ENCODE measurements around the gene SLC6A9. TPM values are rescaled to one million over a fixed set of nuclear protein-coding genes. Genes with fewer than 3 reads are reported as not detected.

Gene SLC6A9
- total RNA-seq, 2 donors from 2014 or later, result 4.6 to 5.6 TPM

GRCh38 chr1:43951021-43951985 lies 80.0 kb downstream of the SLC6A9 start:
- H3K36me3 ChIP-seq, result no peaks in the 10 kb centered on the region
- no peak overlapping the region for H3K4me3 ChIP-seq
- WGBS, result 82% methylated on average over 4 of the region's 4 CpGs
- H3K27me3 ChIP-seq (replicated peaks; ENCODE audit: insufficient read depth), result no peaks in the 10 kb centered on the region
- DNase-seq (ENCODE audit: low spot score), result no peak
- intact Hi-C loops (cut with DNase I), result no loop called here
- no peaks in the 10 kb centered on the region for H3K9me3 ChIP-seq
- no peak overlapping the region for H3K27ac ChIP-seq
- H3K4me1 ChIP-seq (replicated peaks), result peaks cover 15% of the 10 kb centered on the region
- TF ChIP-seq CTCF (IDR thresholded peaks at IDR 0.05) (no peak), POLR2AphosphoS5 (IDR thresholded peaks at IDR 0.05) (no peak), POLR2A (IDR thresholded peaks at IDR 0.05) (no peak)

GRCh38 chr1:43949678-43950077 lies 81.6 kb downstream of the SLC6A9 start:
- intact Hi-C loops (cut with DNase I), result no loop called here

GRCh38 chr1:43947874-43948437 lies 83.3 kb downstream of the SLC6A9 start:
- Histone ChIP-seq H3K4me1 (replicated peaks) (peaks cover 17% of the 10 kb centered on the region), H3K9me3 (no peaks in the 10 kb centered on the region), H3K27ac (peak overlapping the region in 1 of 2 donors; percentile 92), H3K36me3 (no peaks in the 10 kb centered on the region), H3K4me3 (peak overlapping the region; percentile 69 to 73), H3K27me3 (replicated peaks; ENCODE audit: insufficient read depth) (no peaks in the 10 kb centered on the region)
- DNase-seq (ENCODE audit: low spot score), result no peak
- WGBS, result 18% methylated on average over 3 of the region's 3 CpGs
- intact Hi-C loops (cut with DNase I), result no loop called here
- no peak for TF ChIP-seq CTCF (IDR thresholded peaks at IDR 0.05)
- TF ChIP-seq POLR2A (IDR thresholded peaks at IDR 0.05), result no peak
- no peak for TF ChIP-seq POLR2AphosphoS5 (IDR thresholded peaks at IDR 0.05)

More at GRCh38 chr1:43949678-43950077, 81.6 kb downstream of the SLC6A9 start:
- DNase-seq (ENCODE audit: low spot score), result no peak
- TF ChIP-seq POLR2AphosphoS5 (IDR thresholded peaks at IDR 0.05), result no peak
- H3K27me3 ChIP-seq (replicated peaks; ENCODE audit: insufficient read depth), result no peaks in the 10 kb centered on the region
- no peaks in the 10 kb centered on the region for H3K36me3 ChIP-seq
- peaks cover 17% of the 10 kb centered on the region for H3K4me1 ChIP-seq (replicated peaks)
- no peaks in the 10 kb centered on the region for H3K9me3 ChIP-seq
- H3K27ac ChIP-seq, result no peak overlapping the region
- 84% methylated on average over 10 of the region's 13 CpGs for WGBS
- no peak overlapping the region for H3K4me3 ChIP-seq

- H3K4me3 ChIP-seq, result peak overlapping the region; percentile 69 to 73
- no peaks in the 10 kb centered on the region for H3K9me3 ChIP-seq
- no peaks in the 10 kb centered on the region for H3K36me3 ChIP-seq
- H3K27me3 ChIP-seq (replicated peaks; ENCODE audit: insufficient read depth), result no peaks in the 10 kb centered on the region
- DNase-seq (ENCODE audit: low spot score), result no peak
- peaks cover 17% of the 10 kb centered on the region for H3K4me1 ChIP-seq (replicated peaks)
- intact Hi-C loops (cut with DNase I), result no loop called here
- peak overlapping the region; percentile 92 to 94 for H3K27ac ChIP-seq
- TF ChIP-seq POLR2AphosphoS5 (IDR thresholded peaks at IDR 0.05) (no peak), POLR2A (IDR thresholded peaks at IDR 0.05) (no peak), CTCF (IDR thresholded peaks at IDR 0.05) (no peak)
- WGBS, result 5% methylated on average over 21 of the region's 27 CpGs
Observed at GRCh38 chr1:43947061-43947873, 84.0 kb downstream of the SLC6A9 start.

Other genes starting within 250 kb of the SLC6A9 start
- gene ARTN, start 97.7 kb downstream of the SLC6A9 start, total RNA-seq, result 1 to 10 TPM; 4.1 to 5.4 TPM
- gene IPO13, start 84.5 kb downstream of the SLC6A9 start, total RNA-seq, result 10 to 100 TPM; 27.7 to 55.7 TPM
- gene DPH2, start 61.5 kb downstream of the SLC6A9 start, total RNA-seq, result 10 to 100 TPM; 25.4 to 31.1 TPM
- 100 to 1,000 TPM; 180 to 245 TPM for gene ATP6V0B, start 56.5 kb downstream of the SLC6A9 start, total RNA-seq
- gene B4GALT2, start 52.3 kb downstream of the SLC6A9 start, total RNA-seq, result 10 to 100 TPM; 34.8 to 63.9 TPM
- 10 to 100 TPM; 14.3 to 23.7 TPM for gene CCDC24, start 39.9 kb downstream of the SLC6A9 start, total RNA-seq
- under 1 TPM in 1 of 2 donors, not detected in 1; 0.80 TPM for gene KLF17, start 87.4 kb upstream of the SLC6A9 start, total RNA-seq
- gene KLF18, start 110.2 kb upstream of the SLC6A9 start, total RNA-seq, result under 1 TPM in 1 of 2 donors, not detected in 1; 0.34 TPM
- gene DMAP1, start 182.0 kb upstream of the SLC6A9 start, total RNA-seq, result 10 to 100 TPM; 50.6 to 84.0 TPM

Measured in prostate gland (tissue), 2 donors.